Measurements from ENCODE around the gene GREB1.

Gene GREB1

GRCh38 chr2:11516984-11517648 is 16.7 kb upstream of the GREB1 start:
- no peaks in the 10 kb centered on the region for H3K9me3 ChIP-seq (ENCODE audit: low read length)
- no peaks in the 10 kb centered on the region for H3F3A ChIP-seq (ENCODE audit: insufficient read depth, low read length)
- H3K27me3 ChIP-seq (ENCODE audit: insufficient read depth, low read length), result no peaks in the 10 kb centered on the region
- H3K79me2 ChIP-seq (ENCODE audit: insufficient read depth, low read length), result no peaks in the 10 kb centered on the region
- no peaks in the 10 kb centered on the region for H4K20me1 ChIP-seq (ENCODE audit: insufficient read depth, low read length)
- H3K4me1 ChIP-seq (ENCODE audit: insufficient read depth, low read length, severe bottlenecking), result no peaks in the 10 kb centered on the region
- TF ChIP-seq EZH2 (IDR thresholded peaks at IDR 0.05; ENCODE audit: borderline replicate concordance, low read length) (no peak), CTCF (IDR thresholded peaks at IDR 0.05; ENCODE audit: low read length) (no peak)
- H3K9ac ChIP-seq (ENCODE audit: low read length), result no peak overlapping the region
- no peaks in the 10 kb centered on the region for H3K9me2 ChIP-seq (ENCODE audit: low read depth, low read length)
- no peak overlapping the region for H2AFZ ChIP-seq (ENCODE audit: low read length)
- H3K27ac ChIP-seq (ENCODE audit: low read depth, low read length, poor library complexity, severe bottlenecking), result no peak overlapping the region
- H3K4me2 ChIP-seq (ENCODE audit: low read length), result no peak overlapping the region
- no peaks in the 10 kb centered on the region for H3K36me3 ChIP-seq (ENCODE audit: insufficient read depth, low read length)
- H3K4me3 ChIP-seq (ENCODE audit: low read depth, low read length, poor library complexity, severe bottlenecking), result no peak overlapping the region

GRCh38 chr2:11517906-11518305 is 15.9 kb upstream of the GREB1 start:
- no peak overlapping the region for H2AFZ ChIP-seq (ENCODE audit: low read length)
- no peaks in the 10 kb centered on the region for H3K27me3 ChIP-seq (ENCODE audit: insufficient read depth, low read length)
- no peak overlapping the region for H3K4me2 ChIP-seq (ENCODE audit: low read length)
- H3K4me3 ChIP-seq (ENCODE audit: low read depth, low read length, poor library complexity, severe bottlenecking), result no peak overlapping the region
- no peak overlapping the region for H3K9ac ChIP-seq (ENCODE audit: low read length)
- H3K9me3 ChIP-seq (ENCODE audit: low read length), result no peaks in the 10 kb centered on the region
- no peak for TF ChIP-seq CTCF (IDR thresholded peaks at IDR 0.05; ENCODE audit: low read length)
- no peak for TF ChIP-seq EZH2 (IDR thresholded peaks at IDR 0.05; ENCODE audit: borderline replicate concordance, low read length)
- no peaks in the 10 kb centered on the region for H3F3A ChIP-seq (ENCODE audit: insufficient read depth, low read length)
- H3K36me3 ChIP-seq (ENCODE audit: insufficient read depth, low read length), result no peaks in the 10 kb centered on the region
- no peaks in the 10 kb centered on the region for H3K79me2 ChIP-seq (ENCODE audit: insufficient read depth, low read length)
- H4K20me1 ChIP-seq (ENCODE audit: insufficient read depth, low read length), result no peaks in the 10 kb centered on the region
- no peaks in the 10 kb centered on the region for H3K4me1 ChIP-seq (ENCODE audit: insufficient read depth, low read length, severe bottlenecking)
- H3K27ac ChIP-seq (ENCODE audit: low read depth, low read length, poor library complexity, severe bottlenecking), result no peak overlapping the region
- H3K9me2 ChIP-seq (ENCODE audit: low read depth, low read length), result no peaks in the 10 kb centered on the region

GRCh38 chr2:11520092-11520693 is 13.7 kb upstream of the GREB1 start:
- Histone ChIP-seq H3K27me3 (ENCODE audit: insufficient read depth, low read length) (no peaks in the 10 kb centered on the region), H3K4me2 (ENCODE audit: low read length) (no peak overlapping the region), H4K20me1 (ENCODE audit: insufficient read depth, low read length) (no peaks in the 10 kb centered on the region), H3K4me3 (ENCODE audit: low read depth, low read length, poor library complexity, severe bottlenecking) (no peak overlapping the region), H3K4me1 (ENCODE audit: insufficient read depth, low read length, severe bottlenecking) (no peaks in the 10 kb centered on the region), H3K27ac (ENCODE audit: low read depth, low read length, poor library complexity, severe bottlenecking) (no peak overlapping the region), H3K9ac (ENCODE audit: low read length) (no peak overlapping the region), H3K79me2 (ENCODE audit: insufficient read depth, low read length) (no peaks in the 10 kb centered on the region), H3F3A (ENCODE audit: insufficient read depth, low read length) (no peaks in the 10 kb centered on the region), H3K9me3 (ENCODE audit: low read length) (no peaks in the 10 kb centered on the region), H2AFZ (ENCODE audit: low read length) (no peak overlapping the region), H3K36me3 (ENCODE audit: insufficient read depth, low read length) (no peaks in the 10 kb centered on the region), H3K9me2 (ENCODE audit: low read depth, low read length) (no peaks in the 10 kb centered on the region)
- no peak for TF ChIP-seq EZH2 (IDR thresholded peaks at IDR 0.05; ENCODE audit: borderline replicate concordance, low read length)
- no peak for TF ChIP-seq CTCF (IDR thresholded peaks at IDR 0.05; ENCODE audit: low read length)
